Iris pigment epithelial cell (primary cell): Measurements from ENCODE around the gene CHD1L.
"Not testable (repeated sequence)": the region's sequence is repeated elsewhere in the genome, so short reads cannot be mapped to it uniquely, and the experiment has no call there.

Experiments
- DNase-seq: peaks from one replicate; pipeline ENCODE4 v3.0.0-alpha.2; 2011; ENCODE audit warnings: low read depth

Gene CHD1L

DNA sequence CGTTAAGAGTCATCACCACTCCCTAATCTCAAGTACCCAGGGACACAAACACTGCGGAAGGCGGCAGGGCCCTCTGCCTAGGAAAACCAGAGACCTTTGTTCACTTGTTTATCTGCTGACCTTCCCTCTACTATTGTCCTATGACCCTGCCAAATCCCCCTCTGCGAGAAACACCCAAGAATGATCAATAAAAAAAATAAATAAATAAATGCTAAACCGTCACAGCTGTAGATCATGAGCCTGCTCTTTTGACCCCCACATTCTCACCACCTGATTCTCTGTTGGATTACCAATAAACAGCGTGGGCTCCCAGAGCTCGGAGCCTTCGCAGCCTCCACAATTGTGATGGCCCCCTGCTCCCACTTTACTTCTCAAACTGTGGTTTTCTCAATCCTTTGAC is 8.6 kb upstream of the CHD1L start:
- not testable (repeated sequence) for DNase-seq

DNA sequence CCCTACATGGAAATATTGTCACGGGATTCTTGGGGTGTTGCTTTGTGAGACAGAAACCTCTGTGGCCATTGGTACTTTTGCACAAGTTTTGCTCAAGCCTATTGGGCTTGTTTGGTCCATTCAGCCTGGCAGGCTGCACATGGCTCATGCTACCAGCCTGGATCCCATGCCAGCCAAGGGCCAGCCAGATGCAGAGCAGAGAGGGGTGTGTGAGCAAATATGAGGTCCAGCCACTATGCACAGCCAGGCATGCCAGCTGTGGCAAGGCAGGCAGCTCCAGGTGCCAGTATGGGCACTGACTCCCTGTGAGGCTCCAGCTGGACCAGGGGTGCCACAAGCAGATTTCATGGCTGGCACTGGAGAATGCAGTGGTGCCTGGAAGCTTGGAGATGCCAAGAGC is 6.7 kb upstream of the CHD1L start:
- no peak for DNase-seq

DNA sequence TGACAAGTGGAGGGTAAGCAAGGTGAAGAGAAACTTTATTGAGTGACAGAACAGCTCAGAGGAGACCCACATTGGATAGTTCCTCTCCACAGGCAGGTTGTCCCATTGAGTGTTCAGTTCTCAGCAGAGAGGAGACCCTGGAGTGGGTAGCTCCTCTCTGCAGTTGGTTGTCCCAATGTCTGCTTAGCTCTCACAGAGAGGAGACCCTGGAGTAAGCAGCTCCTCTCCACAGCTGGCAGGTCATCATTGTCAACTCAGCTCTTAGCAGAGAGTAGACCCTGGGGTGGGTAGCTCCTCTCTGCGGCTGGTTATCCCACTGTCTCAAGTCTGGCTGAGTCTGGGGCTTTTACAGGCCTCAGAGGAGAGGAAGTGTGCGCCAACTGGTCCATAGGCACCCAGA is 6.0 kb upstream of the CHD1L start:
- no peak for DNase-seq

DNA sequence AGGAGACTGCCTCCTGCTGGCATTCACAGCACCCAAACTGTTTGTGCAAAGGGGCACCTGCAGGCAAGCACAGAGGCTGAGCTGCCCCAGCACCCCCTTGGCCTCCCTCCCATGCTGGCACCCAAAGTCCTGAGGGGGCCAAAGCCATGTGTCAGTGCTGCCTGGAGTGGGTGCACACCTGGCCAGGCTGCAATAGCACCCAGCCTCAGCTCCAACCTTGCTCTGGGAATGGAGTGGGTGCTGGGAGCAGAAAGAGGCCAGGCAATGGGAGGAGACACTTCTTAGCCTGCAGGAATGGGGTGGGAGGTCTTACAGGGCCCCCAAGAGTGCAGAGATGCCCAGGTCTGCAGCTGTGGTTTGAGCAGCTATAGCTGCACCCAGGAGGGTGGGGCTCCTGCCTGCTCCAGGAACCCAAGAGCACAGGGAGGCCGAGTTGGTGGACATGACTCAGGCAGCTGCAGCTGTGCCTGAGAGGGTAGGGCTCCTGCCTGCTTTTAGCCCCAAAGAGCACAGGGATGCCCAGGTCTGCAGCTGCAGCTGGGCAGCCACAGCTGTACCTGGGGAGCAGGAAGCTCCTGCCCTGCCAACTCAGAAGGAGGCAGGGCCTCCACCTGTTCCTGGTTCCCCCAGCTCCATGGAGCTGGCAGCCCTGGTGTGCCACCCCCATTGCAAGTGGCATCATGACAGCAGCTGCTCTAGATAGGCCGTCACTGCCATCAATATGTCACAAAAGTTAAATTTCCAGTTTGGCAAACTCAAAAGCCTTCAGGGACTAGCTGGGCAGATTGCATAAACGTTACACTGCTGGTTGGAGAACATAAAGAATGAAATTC is 5.3 kb upstream of the CHD1L start:
- no peak for DNase-seq

DNA sequence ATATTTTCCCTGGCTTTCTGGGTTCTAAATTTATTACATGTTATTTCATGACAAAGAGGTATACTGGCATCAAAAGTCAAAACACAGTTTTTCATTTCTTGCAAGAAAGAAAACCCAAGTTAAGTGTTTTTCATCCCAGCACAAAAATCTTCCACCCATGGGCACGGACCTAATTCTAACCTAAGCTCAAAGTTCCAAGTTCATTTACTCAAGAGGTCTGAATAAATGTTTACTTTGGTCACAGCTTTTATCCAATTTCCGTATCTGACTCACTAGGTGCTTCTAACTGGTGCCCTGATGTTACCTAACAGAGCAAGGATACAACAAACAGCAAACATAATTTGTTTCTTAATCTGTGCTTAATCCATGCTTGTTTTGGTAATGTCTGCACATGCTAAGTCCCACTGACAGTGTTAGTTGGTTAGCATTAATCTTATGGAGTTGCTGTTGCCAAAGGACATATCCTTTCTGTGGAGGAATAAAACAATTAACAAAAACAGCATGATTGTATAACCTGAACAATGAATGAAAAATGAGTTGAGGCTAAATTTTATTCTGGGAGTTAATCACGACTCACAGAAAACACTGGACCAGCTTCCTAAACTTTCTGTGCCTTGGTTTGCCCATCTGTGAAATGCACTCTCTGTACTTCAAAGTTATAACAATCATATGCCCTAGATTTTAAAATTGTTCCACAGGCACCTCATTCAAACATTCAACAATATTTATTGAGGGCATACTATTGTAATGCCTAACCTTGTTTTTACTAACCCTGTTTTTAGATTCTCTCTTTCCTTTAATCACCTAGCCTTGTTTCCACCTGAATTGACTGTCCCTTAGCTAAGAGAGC is 4.2 kb upstream of the CHD1L start:
- DNase-seq = no peak

DNA sequence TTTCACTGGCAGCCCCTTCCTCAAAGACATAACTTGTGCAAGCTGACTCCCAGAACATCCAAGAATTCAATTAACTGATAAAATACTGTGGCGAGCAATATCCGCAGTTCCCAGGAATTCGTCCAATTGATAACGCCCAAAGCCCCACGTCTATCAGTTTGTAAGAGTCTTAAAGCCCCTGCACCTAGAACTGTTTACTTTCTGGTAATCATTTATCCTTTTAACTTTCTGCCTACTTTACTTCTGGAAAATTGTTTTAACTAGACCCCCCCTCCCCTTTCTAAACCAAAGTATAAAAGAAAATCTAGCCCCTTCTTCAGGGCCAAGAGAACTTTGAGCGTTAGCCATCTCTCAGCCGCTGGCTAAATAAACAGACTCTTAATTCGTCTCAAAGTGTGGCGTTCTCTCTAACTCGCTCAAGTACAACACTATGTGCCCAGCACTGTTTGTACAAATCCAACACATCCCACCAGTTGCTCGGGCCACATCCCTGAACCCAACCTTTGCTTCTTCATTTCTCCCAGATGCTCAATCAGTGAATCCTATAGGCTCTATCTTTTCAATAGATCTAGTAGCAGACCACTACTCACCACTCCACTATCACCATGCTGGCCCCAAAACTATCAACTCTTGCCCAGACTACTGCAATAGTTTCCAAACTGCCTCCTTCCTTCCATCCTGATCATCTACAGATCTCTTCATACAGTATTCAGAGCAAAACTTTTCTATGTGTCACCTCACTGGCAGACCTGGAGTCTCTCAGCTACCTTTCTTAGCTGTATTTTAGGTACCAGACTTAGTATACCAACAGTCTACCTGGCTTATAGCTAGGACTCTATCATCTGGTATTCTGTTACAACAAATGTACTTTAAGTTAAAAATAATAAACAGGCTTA is 3.3 kb upstream of the CHD1L start:
- DNase-seq = no peak

DNA sequence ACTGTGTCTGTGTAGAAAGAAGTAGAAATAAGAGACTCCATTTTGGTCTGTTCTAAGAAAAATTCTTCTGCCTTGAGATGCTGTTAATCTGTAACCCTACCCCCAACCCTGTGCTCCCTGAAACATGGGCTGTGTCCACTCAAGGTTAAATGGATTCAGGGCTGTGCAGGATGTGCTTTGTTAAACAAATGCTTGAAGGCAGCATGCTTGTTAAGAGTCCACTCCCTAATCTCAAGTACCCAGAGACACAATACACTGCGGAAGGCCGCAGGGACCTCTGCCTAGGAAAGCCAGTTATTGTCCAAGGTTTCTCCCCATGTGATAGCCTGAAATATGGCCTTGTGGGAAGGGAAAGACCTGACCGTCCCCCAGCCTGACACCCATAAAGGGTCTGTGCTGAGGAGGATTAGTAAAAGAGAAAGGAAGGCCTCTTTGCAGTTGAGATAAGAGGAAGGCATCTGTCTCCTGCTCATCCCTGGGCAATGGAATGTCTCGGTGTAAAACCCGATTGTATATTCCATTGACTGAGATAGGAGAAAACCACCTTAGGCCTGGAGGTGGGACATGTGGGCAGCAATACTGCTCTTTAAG is 2.3 kb upstream of the CHD1L start:
- not testable (repeated sequence) for DNase-seq

DNA sequence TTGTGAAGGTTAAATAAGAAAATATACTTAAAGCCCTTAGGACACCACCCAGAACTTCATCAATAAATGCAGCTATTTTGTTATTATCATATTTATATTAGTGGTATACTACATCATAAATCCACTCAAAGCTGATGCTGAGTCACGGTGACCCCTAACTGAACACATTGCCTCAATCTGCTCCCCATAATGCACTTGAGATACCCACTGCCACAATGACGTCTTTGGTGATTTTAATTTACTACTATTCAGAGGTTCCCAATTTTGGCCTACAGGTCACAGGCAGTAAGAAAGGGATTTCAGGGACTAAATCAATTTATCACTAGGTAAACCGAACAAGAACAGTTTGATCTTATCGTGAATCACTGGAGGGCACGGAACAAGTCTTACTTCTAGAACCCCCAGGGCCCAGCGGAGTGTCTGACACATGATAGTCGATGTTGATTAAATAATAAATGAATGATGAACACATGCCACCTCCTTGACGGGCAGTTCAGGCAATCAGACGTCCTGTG is 493 bp upstream of the CHD1L start:
- DNase-seq = peak; percentile 11

DNA sequence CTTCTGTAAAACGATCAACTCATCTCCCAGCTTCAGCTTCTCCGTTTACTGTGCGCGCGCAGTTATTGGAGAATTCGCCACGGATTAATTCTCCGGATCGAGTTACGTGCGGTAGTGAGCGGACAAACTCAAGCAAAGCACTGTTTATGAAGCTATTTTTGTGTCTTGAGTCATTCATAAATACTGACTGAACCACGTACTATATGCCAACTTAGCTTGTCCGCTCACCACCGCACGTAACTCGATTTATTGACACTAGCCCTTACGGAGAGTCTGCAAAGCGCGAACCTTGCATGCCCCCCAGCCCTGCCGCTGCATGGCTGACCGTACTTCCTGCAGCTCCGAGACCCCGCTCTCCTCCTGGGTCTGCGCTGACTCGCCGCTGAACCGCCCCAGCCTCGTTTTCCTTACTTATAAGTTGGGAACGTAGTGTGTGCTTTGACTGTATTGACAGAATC is 773 bp downstream of the CHD1L start:
- no peak for DNase-seq

DNA sequence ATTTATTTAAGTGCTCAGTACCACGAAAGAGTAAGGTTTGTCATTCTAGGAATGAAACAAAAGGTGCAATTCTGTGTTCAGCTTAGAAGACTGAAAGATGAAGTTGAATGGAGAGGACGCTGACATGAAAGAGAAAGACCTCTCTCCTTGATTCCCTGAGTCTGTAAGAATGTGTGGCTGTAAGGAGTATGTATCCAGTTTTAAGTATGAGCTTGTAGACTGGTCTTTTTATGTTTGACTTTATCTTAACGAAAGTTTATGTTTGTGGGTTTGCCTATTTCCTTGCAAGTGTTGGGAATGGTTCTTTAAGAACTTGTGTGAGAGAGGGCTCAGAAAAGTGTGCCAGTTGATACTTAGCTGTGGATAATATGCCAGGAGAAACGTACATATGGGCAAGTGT is 1.4 kb downstream of the CHD1L start:
- DNase-seq = peak; percentile 20

DNA sequence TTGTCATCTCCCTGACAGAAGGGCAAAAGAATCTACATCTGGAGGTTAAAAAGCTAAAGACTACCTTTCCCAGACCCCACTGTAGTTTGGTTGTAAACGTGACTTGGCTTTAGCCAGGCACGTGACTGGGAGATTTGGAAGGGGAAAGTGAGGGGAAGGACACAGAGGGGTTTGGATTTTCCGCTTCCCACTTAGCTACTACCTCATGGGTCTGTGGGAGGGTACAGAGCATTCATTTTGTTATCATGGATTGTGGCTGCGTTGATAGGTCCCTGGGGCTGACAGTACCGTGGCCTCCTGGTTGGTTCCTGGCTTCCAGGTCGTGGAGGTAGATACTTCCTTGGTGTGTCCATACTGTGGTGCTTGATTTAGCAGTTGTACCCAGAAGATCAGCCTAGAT is 2.6 kb downstream of the CHD1L start:
- no peak for DNase-seq

DNA sequence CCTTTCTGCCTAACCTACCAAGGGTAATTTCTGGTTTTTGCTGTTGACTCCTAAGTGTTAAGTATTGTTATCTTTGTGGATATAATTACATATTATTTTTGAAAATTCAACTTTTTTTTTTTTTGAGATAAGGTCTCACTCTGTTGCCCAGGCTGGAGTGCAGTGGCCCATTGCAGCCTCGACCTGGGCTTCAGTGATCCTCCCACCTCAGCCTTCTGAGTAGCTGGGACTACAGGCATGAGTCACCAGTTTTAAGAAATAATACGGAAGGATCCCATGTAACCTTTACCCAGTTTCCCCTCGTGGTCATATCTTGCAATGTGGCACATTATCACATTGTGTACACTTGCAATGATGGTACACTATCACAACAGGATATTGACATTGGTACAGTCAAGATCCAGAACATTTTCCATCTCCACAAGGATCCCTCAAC is 3.1 kb downstream of the CHD1L start:
- peak; percentile 9 for DNase-seq

DNA sequence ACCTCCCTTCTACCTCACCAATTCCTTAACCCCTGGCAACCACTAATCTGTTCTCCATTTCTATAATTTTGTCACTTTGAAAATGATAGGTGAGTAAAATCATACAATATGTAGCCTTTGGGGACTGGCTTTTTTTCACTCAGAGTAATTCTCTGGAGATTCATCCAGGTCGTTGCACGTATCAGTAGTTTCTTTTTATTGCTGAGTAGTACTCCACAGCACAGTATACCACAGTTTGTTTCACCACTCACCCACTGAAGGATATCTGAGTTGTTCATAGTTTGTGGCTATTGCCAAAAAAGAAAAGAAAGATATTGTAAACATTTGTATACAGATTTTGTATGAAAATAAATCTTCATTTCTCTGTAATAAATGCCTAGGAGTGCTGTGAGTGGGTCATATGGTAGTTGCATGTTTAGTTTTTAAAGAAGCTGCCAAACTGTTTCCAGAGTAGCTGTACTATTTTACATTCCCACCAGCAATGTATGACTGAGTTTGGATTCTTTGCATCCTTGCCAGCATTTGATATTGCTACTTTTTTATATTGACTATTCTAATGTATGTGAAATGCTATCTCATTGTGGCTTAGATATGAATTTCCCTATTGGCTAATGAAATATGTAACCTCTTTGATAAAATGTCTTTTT is 3.7 kb downstream of the CHD1L start:
- peak; percentile 18 for DNase-seq

DNA sequence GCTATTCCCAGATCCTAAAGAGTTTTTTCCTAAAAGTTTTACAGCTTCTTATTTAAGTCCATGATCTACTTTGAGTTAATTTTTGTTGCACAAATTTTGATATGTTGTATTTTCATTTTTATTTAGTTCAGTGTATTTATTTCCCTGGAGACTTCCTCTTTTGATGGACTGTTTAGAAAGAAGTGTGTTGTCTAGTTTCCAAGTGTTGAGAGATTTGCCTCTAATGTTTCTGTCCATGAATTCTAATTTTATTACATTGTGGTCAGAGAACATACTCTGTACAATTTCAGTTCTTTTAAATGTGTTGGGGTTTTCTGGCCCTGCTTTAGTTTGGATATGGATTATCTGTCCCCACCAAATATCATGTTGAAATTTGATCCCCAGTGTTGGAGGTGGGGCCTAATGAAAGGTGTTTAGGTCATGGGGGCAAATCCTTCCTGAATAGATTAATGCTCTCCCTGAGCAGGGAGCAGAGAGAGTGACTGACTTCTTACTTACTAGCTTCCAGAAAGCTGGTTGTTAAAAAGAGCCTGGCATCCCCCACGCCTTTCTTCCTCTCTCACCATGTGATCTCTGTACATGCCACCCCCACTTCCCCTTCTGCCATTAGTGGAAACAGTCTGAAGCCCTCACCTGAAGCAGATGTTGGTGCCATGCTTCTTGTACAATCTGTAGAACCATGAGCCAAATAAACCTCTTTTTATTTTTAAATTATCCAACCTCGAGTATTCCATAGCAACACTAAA is 4.6 kb downstream of the CHD1L start:
- DNase-seq = no peak

DNA sequence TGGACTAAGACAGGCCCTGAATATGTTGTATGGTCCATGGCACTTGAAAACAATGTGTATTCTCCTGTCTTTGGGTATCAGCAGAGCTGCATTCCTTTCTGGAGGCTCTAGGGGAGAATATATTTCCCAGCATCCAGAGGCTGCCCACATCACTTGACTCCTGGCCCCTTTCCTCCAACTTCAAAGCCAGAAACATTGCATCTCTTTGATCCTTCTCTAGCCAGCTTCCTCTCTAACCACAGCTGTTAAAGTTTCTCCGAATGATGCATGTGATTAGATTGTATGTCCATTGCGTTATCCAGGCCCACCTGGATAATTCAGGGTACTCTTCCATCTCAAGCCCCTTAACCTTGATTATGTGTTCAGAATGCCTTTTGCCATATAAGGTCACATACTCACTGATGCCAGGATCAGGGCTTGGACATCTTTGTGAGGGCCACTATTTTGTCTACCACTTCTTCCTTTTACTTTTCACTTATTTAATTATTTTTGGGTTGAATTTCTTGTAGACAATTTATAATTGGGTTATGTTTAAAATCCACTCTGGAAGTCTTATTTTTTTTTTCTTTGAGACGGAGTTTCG is 5.3 kb downstream of the CHD1L start:
- peak; percentile 11 for DNase-seq

DNA sequence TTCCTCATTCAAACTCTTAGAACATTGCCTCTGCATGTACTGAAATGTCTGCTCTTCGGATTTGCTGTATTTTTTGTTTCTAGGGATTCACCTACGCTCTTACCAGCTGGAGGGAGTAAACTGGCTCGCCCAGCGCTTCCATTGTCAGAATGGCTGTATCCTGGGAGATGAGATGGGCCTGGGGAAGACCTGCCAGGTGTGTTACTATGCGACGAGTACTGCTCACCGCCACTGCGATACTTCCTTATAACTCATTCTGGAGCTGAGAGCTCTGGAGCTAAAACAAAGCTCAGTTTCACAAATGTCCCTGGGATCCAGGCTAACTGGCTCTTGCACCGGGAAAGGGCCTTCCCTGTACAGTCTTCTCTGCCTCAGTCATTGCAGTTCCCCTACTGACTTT is 10.1 kb downstream of the CHD1L start:
- no peak for DNase-seq

DNA sequence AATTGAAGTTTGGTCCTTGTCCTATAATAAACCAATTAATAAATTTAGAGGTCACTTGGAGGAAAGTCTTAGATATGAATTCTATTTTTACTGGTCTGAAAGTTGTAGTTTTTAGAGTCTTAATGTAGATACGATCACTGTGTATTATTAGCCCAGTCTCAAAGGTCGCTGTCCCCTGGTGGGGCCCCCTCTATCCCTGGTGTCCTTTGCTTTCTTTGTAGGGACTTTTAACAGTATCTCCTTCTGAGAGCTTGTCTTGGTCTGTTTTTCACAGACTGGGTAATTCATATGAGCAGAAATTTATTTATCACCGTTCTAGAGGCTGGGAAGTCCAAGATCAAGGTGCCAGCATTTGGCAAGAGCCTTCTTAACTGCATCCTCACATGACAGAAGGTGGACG is 18.5 kb downstream of the CHD1L start:
- DNase-seq = no peak

DNA sequence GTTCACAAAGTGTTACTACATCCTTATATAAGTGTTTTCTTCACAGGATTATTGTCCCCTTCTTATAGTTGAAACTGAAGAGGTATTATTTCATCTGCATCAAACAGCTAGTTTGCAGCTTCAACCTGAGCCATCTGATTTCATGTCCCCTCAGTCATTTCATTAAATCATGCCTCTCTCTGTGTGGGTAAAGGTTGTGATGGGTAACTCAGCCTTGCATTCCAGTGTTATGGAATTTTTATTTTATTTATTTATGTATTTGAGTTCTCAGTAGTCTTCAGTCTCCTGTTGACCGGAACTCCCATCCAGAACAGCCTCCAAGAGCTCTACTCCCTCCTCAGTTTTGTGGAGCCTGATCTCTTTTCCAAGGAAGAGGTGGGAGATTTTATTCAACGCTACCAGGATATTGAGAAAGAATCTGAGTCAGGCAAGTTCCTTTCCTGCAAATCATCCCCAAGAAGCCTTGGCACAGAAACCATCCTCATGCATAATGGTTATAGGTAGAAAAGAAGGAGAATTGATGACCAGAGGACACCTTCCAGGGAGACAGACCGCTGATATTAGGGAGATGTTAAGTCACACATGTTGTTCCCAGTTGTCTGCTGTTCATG is 21.8 kb downstream of the CHD1L start:
- peak; percentile 78 for DNase-seq

DNA sequence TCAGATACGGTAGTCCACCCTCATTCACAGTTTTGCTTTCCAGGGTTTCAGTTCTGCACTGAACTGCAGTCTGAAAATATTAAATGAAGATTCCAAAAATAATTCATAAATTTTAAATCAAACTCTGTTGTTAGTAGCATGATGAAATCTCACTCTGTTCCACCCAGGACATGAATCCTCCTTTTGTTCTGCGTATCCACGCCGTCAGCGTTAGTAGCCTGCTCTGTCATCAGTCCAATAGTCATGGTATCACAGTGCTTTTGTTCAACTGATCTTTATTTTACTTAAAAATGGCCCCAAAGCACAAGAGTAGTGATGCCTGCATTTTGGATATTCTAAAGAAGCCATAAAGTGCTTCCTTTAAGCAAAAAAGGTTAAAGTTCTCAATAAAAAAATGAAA is 23.9 kb downstream of the CHD1L start:
- no peak for DNase-seq
